Effector memory CD4-positive, alpha-beta T cell (primary cell): ENCODE measurements around the gene UROC1.

Experiments
- DNase-seq, 3 donors: peaks; one replicate each; pipeline ENCODE4 v3.0.0-alpha.2; 2020
- H3K27ac ChIP-seq: 2 replicates; pipeline ENCODE4 v1.7.0; 2013; ENCODE audit warnings: mild to moderate bottlenecking, low read length, moderate library complexity; ENCODE audit not compliant: insufficient read depth, poor library complexity, severe bottlenecking
- H3K27me3 ChIP-seq: replicated peaks from 2 replicates; pipeline ENCODE4 v1.7.0; 2013; ENCODE audit warnings: mild to moderate bottlenecking, low read length; ENCODE audit not compliant: insufficient read depth, control insufficient read depth, poor library complexity, severe bottlenecking
- H3K36me3 ChIP-seq: 2 replicates; pipeline ENCODE4 v1.7.0; 2013; ENCODE audit warnings: mild to moderate bottlenecking, low read length, moderate library complexity; ENCODE audit not compliant: control insufficient read depth, insufficient read depth
- H3K4me1 ChIP-seq: 2 replicates; pipeline ENCODE4 v1.7.0; 2013; ENCODE audit warnings: low read length, mild to moderate bottlenecking; ENCODE audit not compliant: control insufficient read depth, insufficient read depth, poor library complexity, severe bottlenecking
- H3K4me3 ChIP-seq: 2 replicates; pipeline ENCODE4 v1.7.0; 2013; ENCODE audit warnings: low read length, low read depth, mild to moderate bottlenecking; ENCODE audit not compliant: insufficient read depth, poor library complexity, severe bottlenecking
- H3K9me3 ChIP-seq: 2 replicates; pipeline ENCODE4 v1.7.0; 2013; ENCODE audit warnings: mild to moderate bottlenecking, low read length, moderate library complexity; ENCODE audit not compliant: control insufficient read depth

UROC1 gene

DNA sequence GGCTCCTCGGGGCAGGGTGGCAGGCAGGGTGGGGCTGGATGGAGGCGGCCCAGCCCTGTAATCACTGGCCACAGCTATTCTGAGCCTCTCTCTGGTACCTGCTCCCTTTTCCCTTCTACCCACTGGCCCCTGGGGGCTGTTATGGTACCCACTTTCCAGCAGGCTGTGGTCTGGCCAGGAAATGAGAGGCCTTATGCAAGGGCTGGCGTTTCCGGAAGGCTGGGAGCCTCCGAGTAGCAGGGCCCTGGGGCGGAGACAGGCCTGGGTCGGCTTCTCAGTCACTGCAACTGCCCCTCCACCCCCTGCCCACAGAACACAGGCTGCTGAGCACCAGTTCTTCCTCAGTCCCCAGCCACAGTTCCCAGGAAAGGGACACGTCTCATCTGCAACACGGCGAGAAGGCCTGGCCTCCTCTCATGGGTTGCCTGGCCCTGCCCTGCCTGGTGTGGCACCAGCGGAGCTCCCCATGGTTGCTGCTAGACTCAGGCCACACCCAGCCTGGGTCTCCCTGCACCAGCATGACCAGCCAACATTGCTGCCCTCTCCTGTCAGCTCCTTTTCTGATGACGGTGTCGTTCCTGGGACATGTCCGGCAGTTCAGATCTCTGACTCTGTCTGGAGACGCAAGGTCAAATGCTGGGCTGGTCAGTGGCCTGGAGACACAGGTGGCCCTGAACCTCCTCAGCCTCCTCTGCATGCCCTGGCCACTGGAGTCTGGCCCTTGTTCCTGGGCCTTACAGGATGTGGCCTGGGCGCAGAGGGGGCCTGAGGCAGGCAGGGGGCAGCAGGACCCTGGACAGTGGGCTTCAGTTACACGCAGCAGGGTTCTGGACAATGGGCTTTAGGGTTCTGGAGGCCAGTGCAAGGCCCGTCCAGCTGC, 12.8 kb upstream of the UROC1 start:
- no peaks in the 10 kb centered on the region for H3K36me3 ChIP-seq
- no peaks in the 10 kb centered on the region for H3K27me3 ChIP-seq
- no peak overlapping the region for H3K27ac ChIP-seq
- H3K9me3 ChIP-seq = no peaks in the 10 kb centered on the region
- H3K4me3 ChIP-seq = no peak overlapping the region
- no peak for DNase-seq
- H3K4me1 ChIP-seq = no peaks in the 10 kb centered on the region

DNA sequence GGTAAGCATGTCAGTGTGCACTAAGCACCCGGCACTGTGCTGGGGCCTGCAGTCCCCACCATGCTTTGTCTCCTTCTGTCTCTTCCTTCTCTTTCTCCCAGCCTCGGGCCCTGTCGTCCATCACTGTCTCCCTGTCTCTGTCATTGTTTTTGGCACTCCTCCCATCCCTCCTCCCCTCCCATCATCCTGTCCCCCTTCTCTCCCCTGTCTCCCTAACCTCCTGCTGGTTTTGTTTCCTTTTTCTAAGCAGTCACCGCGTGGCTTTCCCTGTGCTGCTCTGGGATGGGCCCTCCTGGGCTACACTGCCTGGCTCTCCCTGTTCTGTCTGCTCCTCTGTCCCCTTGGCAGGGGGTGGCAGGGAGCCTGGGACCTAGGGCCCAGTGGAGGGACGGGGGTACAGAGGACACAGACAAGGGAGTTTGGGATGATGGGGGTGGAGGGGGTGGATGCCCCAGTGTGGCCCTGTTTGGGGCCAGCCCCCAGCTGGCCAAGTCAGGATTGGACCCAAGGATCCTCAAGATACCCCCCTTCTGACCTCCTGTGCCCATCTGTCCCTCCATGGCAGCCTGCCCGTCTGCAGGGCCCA, 12.1 kb upstream of the UROC1 start:
- no peak for DNase-seq
- no peak overlapping the region for H3K4me3 ChIP-seq
- H3K27me3 ChIP-seq = no peaks in the 10 kb centered on the region
- H3K9me3 ChIP-seq = no peaks in the 10 kb centered on the region
- no peaks in the 10 kb centered on the region for H3K36me3 ChIP-seq
- no peak overlapping the region for H3K27ac ChIP-seq
- H3K4me1 ChIP-seq = no peaks in the 10 kb centered on the region

DNA sequence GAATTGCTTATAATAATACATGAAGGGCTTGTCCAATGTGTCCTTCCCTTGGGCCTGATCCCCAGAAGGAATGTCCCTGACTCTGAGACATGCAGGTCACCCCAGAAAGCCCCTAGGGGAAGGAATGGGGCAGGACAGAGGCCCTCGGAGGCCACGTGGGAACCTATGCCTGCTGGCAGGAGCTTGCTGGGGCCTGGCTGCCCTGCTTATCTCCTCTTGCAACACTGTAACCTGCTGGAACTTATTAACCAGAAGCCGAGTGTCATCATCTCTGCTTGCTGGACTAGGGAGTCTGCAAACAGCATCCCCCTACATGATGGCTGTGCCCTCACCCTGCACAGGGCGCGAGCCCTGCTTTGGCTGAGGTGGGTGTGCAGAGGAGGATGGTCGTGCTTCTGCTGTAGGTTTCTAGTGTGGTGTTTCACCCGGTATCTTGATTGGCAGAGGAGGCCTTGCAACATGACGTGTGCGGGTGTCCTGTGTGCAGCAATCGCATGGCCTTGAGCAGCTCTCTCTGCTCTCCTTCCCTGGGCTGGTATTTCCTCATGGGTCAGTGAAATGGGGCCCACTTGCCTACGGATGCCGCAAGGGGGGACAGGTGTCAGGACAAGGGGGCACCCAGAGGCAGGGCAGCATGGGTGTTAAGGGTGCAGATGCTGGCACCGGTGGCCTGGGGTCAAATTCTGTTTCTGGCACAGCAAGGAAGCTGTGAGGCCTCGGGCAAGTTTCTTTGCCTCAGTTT, 11.4 kb upstream of the UROC1 start:
- Histone ChIP-seq H3K27ac (no peak overlapping the region), H3K9me3 (no peaks in the 10 kb centered on the region), H3K4me3 (no peak overlapping the region), H3K4me1 (no peaks in the 10 kb centered on the region), H3K27me3 (no peaks in the 10 kb centered on the region), H3K36me3 (no peaks in the 10 kb centered on the region)
- DNase-seq = no peak

DNA sequence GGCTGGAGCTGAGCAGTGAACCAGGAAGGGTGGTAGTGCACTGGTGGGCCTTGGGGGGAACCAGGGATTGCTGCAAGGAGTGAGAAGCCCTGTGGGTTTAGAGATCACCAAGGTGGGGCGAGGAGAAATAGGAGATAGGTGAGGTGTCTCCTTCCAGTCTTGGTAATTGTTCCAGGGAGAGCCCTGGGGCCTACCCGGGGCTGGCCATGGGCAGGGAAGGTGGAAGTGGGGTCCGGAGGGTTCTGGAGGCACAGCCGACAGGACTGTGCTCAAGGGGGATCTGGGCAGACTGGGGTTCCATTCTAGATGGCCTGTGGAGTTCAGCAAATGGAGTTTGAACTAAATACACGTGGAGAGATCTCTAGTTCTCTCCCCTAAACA, 10.8 kb upstream of the UROC1 start:
- Histone ChIP-seq H3K9me3 (no peaks in the 10 kb centered on the region), H3K27ac (no peak overlapping the region), H3K4me1 (no peaks in the 10 kb centered on the region), H3K4me3 (no peak overlapping the region), H3K27me3 (no peaks in the 10 kb centered on the region), H3K36me3 (no peaks in the 10 kb centered on the region)
- no peak for DNase-seq

DNA sequence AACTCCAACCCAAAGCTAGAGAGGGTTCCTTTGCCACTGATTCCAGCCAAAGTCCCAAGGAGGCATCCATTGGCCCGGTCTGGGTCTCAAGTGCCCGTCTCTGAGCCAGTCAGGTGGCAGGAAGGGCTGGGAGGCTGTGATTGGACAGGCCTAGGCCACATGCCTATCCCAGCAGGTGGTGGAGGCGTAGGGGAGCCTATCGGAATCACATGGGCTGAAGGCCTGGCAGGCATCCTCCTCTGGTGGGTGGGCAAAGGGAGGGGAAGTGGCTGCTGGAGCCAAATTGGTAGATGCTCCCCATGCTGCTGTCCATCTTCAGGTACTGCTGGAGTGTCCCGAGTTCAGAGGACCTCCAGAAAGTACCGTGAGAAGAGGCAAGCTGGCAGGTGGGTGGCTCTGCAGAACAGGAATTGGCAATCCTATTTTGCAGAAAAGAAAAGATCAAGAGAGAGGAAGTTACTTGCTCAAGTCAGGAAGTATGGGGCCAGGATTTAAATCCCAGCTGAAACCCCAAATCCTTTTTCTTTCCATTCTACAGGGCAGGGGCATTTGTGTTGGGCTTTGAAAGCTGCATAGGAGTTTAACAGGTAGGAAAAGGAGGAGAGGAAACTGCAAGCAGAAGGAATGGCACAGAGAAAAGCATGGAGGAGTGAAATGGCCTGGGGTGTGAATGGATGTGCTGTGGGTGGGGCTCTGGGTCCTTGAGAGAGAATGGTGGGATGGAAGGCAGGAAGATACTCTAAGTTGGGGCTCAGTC, 10.1 kb upstream of the UROC1 start:
- Histone ChIP-seq H3K27me3 (no peaks in the 10 kb centered on the region), H3K36me3 (no peaks in the 10 kb centered on the region), H3K4me1 (no peaks in the 10 kb centered on the region), H3K9me3 (no peaks in the 10 kb centered on the region), H3K27ac (no peak overlapping the region), H3K4me3 (no peak overlapping the region)
- DNase-seq = no peak

GRCh38 chr3:126527006-126527405, 9.4 kb upstream of the UROC1 start:
- no peaks in the 10 kb centered on the region for H3K4me1 ChIP-seq
- no peaks in the 10 kb centered on the region for H3K9me3 ChIP-seq
- no peak overlapping the region for H3K4me3 ChIP-seq
- H3K36me3 ChIP-seq = no peaks in the 10 kb centered on the region
- no peaks in the 10 kb centered on the region for H3K27me3 ChIP-seq
- no peak overlapping the region for H3K27ac ChIP-seq
- DNase-seq = no peak

- Histone ChIP-seq H3K27ac (no peak overlapping the region), H3K27me3 (no peaks in the 10 kb centered on the region)
- DNase-seq = no peak
Measured at GRCh38 chr3:126526668-126527005, 9.1 kb upstream of the UROC1 start.

GRCh38 chr3:126525853-126526667, 8.5 kb upstream of the UROC1 start:
- DNase-seq = no peak
- Histone ChIP-seq H3K4me3 (no peak overlapping the region), H3K27ac (no peak overlapping the region), H3K9me3 (no peaks in the 10 kb centered on the region), H3K36me3 (no peaks in the 10 kb centered on the region), H3K4me1 (no peaks in the 10 kb centered on the region), H3K27me3 (no peaks in the 10 kb centered on the region)

More at GRCh38 chr3:126526668-126527005, 9.1 kb upstream of the UROC1 start:
- no peak overlapping the region for H3K4me3 ChIP-seq
- H3K36me3 ChIP-seq = no peaks in the 10 kb centered on the region
- no peaks in the 10 kb centered on the region for H3K4me1 ChIP-seq
- H3K9me3 ChIP-seq = no peaks in the 10 kb centered on the region

DNA sequence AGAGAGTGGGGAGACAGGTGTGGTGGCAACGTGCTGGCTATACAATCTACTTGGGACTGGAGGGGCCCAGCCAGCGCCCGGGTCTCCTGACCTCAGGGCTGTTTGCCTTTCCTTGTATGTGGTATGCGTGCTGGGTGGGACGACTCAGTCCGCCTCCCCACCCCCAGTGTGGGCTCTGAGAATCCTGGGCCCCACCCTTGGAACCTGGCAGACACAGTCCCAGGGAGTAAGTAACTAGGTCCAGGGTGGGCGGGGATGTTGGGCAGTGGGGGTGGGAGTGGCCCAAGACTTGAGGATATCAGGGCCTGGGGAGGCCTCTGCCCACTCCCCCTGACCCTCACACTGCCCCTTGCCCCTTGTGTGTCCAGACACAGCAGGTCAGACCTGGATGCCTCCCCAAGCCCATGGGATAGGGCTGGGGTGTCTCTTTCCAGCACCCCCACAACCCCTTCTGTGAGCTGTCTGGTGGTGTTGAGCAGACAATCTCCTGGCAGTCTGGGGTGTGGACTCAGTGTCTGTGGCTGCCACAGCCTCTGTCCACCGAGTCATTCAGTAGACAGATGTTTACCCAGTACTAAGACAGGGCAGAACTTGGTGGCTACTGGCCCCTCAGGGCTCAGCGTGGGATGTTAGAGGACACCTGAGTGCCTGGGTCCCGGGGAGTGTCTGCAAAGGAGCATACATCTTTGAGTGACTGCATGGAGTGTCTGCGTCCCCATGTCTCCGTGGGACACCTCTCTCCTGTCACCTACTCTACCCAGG, 7.7 kb upstream of the UROC1 start:
- H3K27me3 ChIP-seq = no peaks in the 10 kb centered on the region
- H3K4me3 ChIP-seq = no peak overlapping the region
- no peaks in the 10 kb centered on the region for H3K36me3 ChIP-seq
- no peak for DNase-seq
- H3K9me3 ChIP-seq = no peaks in the 10 kb centered on the region
- H3K4me1 ChIP-seq = no peaks in the 10 kb centered on the region
- H3K27ac ChIP-seq = no peak overlapping the region
